Measurements from ENCODE around the gene KCNJ10.
A peak's percentile ranks its signal among the peaks of the same experiment; 100 is the strongest.

Gene KCNJ10

GRCh38 chr1:159961636-159962035 is 108.3 kb downstream of the KCNJ10 start:
- no peak for DNase-seq (ENCODE audit: low spot score)

- no peak for DNase-seq (ENCODE audit: low spot score)
Measured at GRCh38 chr1:159960721-159961381, 109.1 kb downstream of the KCNJ10 start.

DNA sequence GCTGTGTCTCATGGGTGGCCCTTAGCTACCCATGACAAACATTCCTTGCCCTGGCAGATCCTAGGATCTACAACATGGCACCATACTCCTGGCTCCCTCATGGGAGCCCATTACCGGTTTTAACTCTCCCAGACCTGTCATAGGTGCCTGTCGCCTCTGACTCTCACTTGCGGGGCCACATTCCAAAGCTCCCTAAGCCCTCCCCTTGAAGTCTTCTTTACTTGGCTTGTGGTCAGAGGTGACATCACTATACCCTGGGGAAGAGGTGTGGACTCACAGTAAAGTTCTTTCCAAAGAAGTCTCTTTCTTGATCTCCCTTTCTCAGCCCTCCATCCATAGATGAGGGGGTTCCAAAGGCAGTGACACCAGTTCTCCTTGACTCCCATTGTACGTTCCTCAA is 110.5 kb downstream of the KCNJ10 start:
- no peak for DNase-seq (ENCODE audit: low spot score)

DNA sequence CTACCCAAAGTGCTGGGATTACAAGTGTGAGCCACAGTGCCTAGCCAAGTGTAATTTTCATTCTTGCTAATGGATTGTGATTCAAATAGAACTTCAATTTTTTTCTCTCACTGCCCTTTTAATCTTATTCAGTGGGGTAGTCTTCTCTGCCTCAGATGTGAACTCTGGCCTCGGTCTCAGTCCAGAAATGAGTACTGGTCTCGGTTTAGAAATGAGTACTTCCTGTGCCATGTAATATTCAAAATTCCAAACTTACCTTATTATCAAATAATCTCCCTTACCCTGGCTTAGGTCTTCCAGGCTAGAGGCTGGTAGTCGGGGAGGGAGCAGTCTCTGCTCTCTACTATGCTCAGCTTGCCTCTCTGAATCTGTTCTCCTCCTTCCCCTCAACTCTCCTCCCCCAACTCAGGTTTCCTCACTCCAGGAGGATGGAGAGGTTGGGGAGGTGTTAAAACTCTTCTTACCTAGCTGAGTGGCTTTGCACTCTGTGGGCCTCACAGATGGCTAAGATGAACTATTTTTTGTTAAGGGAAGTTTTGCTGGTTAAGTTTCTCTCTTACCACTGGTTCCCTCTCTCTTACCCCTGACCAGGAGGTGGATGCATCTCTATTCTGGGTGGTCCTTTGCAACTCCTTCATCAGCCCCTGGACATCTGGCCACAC is 111.1 kb downstream of the KCNJ10 start:
- no peak for DNase-seq (ENCODE audit: low spot score)

GRCh38 chr1:159957824-159958268 is 112.1 kb downstream of the KCNJ10 start:
- no peak for DNase-seq (ENCODE audit: low spot score)

DNA sequence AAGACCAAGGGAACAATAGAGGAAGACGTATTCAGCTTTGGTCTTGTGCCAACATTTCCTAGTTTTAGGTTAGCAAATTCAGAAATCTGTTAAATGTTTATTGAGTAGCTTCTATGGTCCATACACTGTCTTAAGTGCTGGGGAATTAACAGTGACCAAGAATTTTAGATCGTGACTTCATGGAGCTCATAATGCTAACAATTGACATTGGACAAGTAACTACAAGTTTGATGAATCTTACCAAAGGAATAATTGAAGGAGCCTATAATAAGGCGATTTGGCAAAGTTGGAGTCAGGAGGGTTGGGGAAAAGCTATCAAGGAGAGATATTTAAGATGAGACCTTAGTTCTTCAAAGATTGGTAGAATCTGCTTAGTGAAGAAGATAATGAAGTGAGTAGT is 114.5 kb downstream of the KCNJ10 start:
- DNase-seq (ENCODE audit: low spot score) = no peak

GRCh38 chr1:159953536-159954515 is 116.1 kb downstream of the KCNJ10 start, which contains the start of gene SLAMF9:
TSS of gene SLAMF9 (minus strand) at chr1:159954237. CDS start at chr1:159954137, 100 bp downstream.
- DNase-seq (ENCODE audit: low spot score) = peak; percentile 70

DNA sequence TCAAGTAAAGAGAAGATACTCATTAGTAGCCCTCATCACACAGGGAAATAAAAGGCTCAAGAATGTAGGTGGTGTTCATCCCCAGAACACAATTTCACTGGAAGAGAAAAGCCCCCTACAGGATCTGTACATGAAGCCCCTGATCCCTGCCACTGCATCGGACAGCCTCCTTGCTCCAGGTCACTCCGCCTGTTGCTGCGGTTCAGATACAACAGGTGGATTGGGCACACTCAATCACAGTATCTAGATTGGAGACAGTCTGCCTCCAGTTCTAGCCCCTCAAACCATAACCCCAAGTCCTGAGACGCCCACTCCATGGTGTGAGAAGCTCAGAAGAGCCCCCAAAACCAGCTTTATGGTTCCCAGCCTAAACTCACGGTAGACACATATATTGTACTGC is 117.0 kb downstream of the KCNJ10 start:
- DNase-seq (ENCODE audit: low spot score) = no peak

GRCh38 chr1:159951551-159951950 is 118.4 kb downstream of the KCNJ10 start:
- no peak for DNase-seq (ENCODE audit: low spot score)

GRCh38 chr1:159951016-159951415 is 118.9 kb downstream of the KCNJ10 start:
- no peak for DNase-seq (ENCODE audit: low spot score)

- DNase-seq (ENCODE audit: low spot score) = no peak
Measured at GRCh38 chr1:159949981-159950381, 120.0 kb downstream of the KCNJ10 start.

DNA sequence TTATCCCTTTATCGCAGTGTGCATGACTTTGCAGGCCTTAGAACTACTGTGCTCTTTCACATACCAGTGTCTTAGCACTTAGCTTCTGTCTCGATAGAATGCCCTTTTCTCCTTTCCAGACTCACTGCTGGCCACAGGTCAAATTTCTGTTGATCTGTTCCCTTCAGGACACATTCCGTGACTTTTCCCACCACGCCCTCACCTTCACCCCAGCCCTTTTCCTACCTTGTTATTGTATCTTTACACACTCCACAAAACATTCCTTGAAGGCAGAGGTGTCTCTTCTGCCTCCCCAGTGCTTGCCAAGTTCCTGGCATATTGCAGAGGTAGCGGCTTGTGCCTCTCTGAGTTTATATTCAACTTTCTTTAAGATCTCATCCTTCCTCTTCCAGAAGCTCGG is 120.8 kb downstream of the KCNJ10 start:
- no peak for DNase-seq (ENCODE audit: low spot score)

Measured in COLO829 (cell line).